ENCODE data around the gene NCKAP5. TPM values are rescaled to one million over a fixed set of nuclear protein-coding genes. Genes with fewer than 3 reads are reported as not detected.

NCKAP5 gene
- total and polyA plus RNA-seq, 2 of the 8 experiments (the other 6 are each of a cell fraction or from before 2014, with no cell fraction given), result 0.27 to 0.86 TPM

DNA sequence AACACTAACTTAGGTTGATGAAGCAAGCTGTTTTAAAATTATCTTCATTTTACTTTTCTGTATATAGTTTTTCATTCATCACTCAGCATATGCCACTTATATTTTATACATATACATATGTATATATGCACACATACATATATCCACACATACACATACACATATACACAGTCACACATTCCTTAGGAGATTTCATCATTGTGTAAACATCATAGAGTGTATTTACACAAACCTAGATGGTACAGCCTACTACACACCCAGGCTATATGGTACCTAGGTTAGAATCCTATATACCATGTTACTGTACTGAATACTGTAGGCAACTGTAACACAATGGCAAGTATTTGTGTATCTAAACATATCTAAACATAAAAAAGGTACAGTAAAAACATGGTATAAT lies 602.8 kb downstream of the NCKAP5 start:
- H3K4me3 ChIP-seq (ENCODE audit: extremely low read depth in 1 of 4, insufficient read depth in 2 of 4, low read depth in 3 of 4, low read length in 4 of 4), result no peak overlapping the region
- H3K14ac ChIP-seq (ENCODE audit: insufficient read length), result no peak overlapping the region
- no peak overlapping the region for H2BK20ac ChIP-seq (ENCODE audit: low read length)
- no peak overlapping the region for H2BK120ac ChIP-seq (replicated peaks; ENCODE audit: low read depth, low read length)
- H4K8ac ChIP-seq (ENCODE audit: extremely low read depth, insufficient read depth, low read length), result no peak overlapping the region
- no peak overlapping the region for H2BK15ac ChIP-seq (ENCODE audit: low read length)
- no peaks in the 10 kb centered on the region for H3K9me3 ChIP-seq (ENCODE audit: insufficient read depth in 2 of 2, low read depth in 1 of 2, low read length in 1 of 2)
- H3K18ac ChIP-seq (ENCODE audit: extremely low read depth, low read length), result no peak overlapping the region
- H2AFZ ChIP-seq (ENCODE audit: low read length), result no peak overlapping the region
- no peak overlapping the region for H3K27ac ChIP-seq (ENCODE audit: low read depth, low read length)
- no peaks in the 10 kb centered on the region for H3K79me2 ChIP-seq (ENCODE audit: control insufficient read depth in 1 of 2, insufficient read depth in 2 of 2, low read length in 2 of 2)
- H4K5ac ChIP-seq (ENCODE audit: insufficient read length, low read depth, low read length), result no peak overlapping the region
- no peak for FAIRE-seq
- no peak overlapping the region for H4K91ac ChIP-seq (replicated peaks; ENCODE audit: insufficient read length, low read length)
- no peaks in the 10 kb centered on the region for H3K23me2 ChIP-seq (ENCODE audit: low read depth, low read length)
- no peak for DNase-seq (ENCODE audit: low read depth in 1 of 2, low spot score in 2 of 2)
- no peak overlapping the region for H2BK12ac ChIP-seq (ENCODE audit: low read depth, low read length)
- ChIA-PET CTCF (ENCODE audit: partially characterized antibody) (no interaction called here), POLR2A (ENCODE audit: partially characterized antibody) (no interaction called here)
- H3K56ac ChIP-seq (replicated peaks; ENCODE audit: insufficient read length, low read depth, low read length), result no peak overlapping the region
- H2AK5ac ChIP-seq (ENCODE audit: low read depth, low read length), result no peak overlapping the region
- no peak overlapping the region for H3K4me2 ChIP-seq (ENCODE audit: insufficient read depth in 1 of 2, low read depth in 2 of 2, low read length in 2 of 2)
- no peaks in the 10 kb centered on the region for H4K20me1 ChIP-seq (replicated peaks in 1 of 2; ENCODE audit: control insufficient read depth in 1 of 2, insufficient read depth in 2 of 2, low read length in 2 of 2)
- H3K23ac ChIP-seq (ENCODE audit: insufficient read length), result no peak overlapping the region
- no peak overlapping the region for H3K9ac ChIP-seq (replicated peaks in 1 of 4; ENCODE audit: extremely low read depth in 1 of 4, low read depth in 3 of 4, low read length in 3 of 4)
- no peaks in the 10 kb centered on the region for H3K4me1 ChIP-seq (replicated peaks in 1 of 4; ENCODE audit: control insufficient read depth in 3 of 4, insufficient read depth in 4 of 4, low read length in 3 of 4)
- H2BK5ac ChIP-seq (ENCODE audit: low read depth, low read length), result no peak overlapping the region
- TF ChIP-seq TEAD4 (IDR thresholded peaks at IDR 0.05; ENCODE audit: low read depth, low read length) (no peak), SIN3A (conservative IDR thresholded peaks at IDR 0.05 in 1 of 2, IDR thresholded peaks at IDR 0.05 in 1 of 2; ENCODE audit: low read depth in 1 of 2, low read length in 2 of 2) (no peak), CHD1 (IDR thresholded peaks at IDR 0.05; ENCODE audit: low read depth, low read length) (no peak), EGR1 (IDR thresholded peaks at IDR 0.05; ENCODE audit: borderline replicate concordance, low read depth, low read length) (no peak)
- no peaks in the 10 kb centered on the region for H3K79me1 ChIP-seq (ENCODE audit: low read depth, low read length)
- no peaks in the 10 kb centered on the region for H3K27me3 ChIP-seq (replicated peaks in 1 of 4; ENCODE audit: control insufficient read depth in 3 of 4, extremely low read depth in 1 of 4, insufficient read depth in 3 of 4, low read length in 3 of 4)
- H3K4ac ChIP-seq (replicated peaks; ENCODE audit: insufficient read length, low read depth, low read length), result no peak overlapping the region
- no peaks in the 10 kb centered on the region for H3K36me3 ChIP-seq (ENCODE audit: control insufficient read depth in 2 of 4, insufficient read depth in 4 of 4, low read length in 3 of 4)
